Activated T-helper 2 cell treated with anti-CD3 and anti-CD28 coated beads, Interferon-gamma antibody, Interleukin-2, Interleukin-4, amounts not matched to agents 10 μg/mL and 5 μg/mL and 100 μg/mL, durations not matched to agents 14 hours and 24 hours and 36 hours (primary cell): Measurements from ENCODE around the gene PDIA5. TPM values are rescaled to one million over a fixed set of nuclear protein-coding genes. Genes with fewer than 3 reads are reported as not detected.

Experiments used
- DNase-seq: peaks from one replicate; pipeline ENCODE4 v3.0.0; 2021; ENCODE audit warnings: low spot score
- H3K27ac Mint-ChIP-seq: one replicate; pipeline ENCODE4 v1.8.0; 2021; ENCODE audit warnings: mixed read lengths
- H3K27me3 Mint-ChIP-seq: one replicate; pipeline ENCODE4 v1.8.0; 2021; ENCODE audit warnings: low read depth, mixed read lengths
- H3K36me3 Mint-ChIP-seq: one replicate; pipeline ENCODE4 v1.8.0; 2021; ENCODE audit warnings: low read depth, mixed read lengths
- H3K4me1 Mint-ChIP-seq: one replicate; pipeline ENCODE4 v1.8.0; 2021; ENCODE audit warnings: low read depth, mixed read lengths
- H3K4me3 Mint-ChIP-seq: one replicate; pipeline ENCODE4 v1.8.0; 2021; ENCODE audit warnings: low read depth, mild to moderate bottlenecking, moderate library complexity, mixed read lengths
- H3K9me3 Mint-ChIP-seq: one replicate; pipeline ENCODE4 v1.8.0; 2021; ENCODE audit warnings: mixed read lengths
- intact Hi-C: fragments of 100-400 bp; cut with micrococcal nuclease; formaldehyde crosslinking; loops from one replicate; pipeline ENCODE4 v1.15.1; 2023
- total RNA-seq: library from RNA; stranded (reverse); gene quantifications from 2 replicates; pipeline ENCODE4 v1.2.3, GENCODE V29; 2022

PDIA5 gene
- 29.0 and 32.3 TPM in 2 replicates for total RNA-seq

DNA sequence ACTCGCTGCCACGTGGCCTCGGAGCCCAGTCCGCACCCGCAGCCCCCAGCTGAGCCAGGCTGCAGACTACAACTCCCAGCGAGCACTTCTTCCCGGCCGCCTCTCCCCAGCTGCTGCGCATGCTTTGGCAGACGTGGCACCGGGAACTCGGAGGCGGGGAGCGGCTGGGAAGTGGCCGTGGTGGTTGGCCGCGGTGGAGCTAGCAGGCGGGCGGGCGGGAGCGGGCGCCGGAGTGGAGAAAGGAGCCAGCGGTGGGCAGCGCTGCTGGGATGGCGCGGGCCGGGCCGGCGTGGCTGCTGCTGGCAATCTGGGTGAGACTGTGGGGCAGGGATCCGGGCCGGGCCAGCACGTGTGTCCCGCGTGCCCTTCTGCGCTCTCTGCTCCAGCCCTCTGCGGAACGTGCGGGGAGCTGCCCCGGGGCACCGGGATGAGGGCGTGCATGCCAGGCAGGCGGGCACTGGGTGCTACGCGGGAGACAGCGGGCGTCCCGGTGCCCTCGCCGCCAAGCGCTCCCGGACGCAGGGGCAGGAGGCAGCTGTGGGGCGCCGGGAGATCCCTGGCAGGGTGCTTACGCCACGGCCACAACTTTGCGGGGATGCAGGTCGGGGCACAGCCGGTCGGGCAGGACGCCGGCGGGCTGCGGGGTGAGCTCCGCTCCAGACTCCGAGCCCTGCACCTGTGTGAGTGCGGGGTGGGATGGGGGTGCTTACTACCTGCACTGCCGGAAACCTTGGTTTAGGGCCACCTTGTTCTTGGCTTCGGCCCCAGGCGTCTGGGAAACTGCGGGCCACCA is at the start of gene PDIA5:
Gene PDIA5 (plus strand): TSS at position 130 of the 793 bp plus-strand sequence. CDS start 140 bp downstream, at position 270.
- Mint-ChIP-seq H3K4me3 (peak within 1 kb of the TSS; percentile 85), H3K4me1 (peaks cover 35% of the 10 kb centered on the region), H3K27ac (peak within 1 kb of the TSS; percentile 17), H3K27me3 (peaks cover 7% of the 10 kb centered on the region), H3K36me3 (peaks cover 3% of the 10 kb centered on the region), H3K9me3 (no peaks in the 10 kb centered on the region)
- peak; percentile 57 for DNase-seq
- intact Hi-C loops: loop anchor here (5.0 kb wide), 1 partner anchor 135 kb away; the partner anchor contains the start of gene SEC22A

DNA sequence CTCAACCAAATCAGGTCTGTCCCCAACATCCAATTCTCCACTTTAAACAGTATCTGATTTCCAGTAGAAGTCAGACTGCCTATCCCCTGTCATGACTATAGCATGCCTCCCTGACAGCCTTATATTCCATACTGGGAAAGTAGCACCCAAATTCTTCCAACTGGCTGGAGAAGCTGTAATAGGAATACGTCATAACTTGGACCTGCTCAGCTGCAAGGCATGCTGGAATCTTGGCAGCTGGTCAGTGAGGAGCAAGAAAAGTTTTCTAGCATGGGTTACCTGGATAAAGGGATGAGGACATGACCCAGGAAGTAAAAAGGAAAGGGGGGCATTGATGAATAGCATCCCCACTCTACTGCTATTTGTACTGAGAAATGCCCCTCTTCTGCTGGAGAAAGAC is 48.1 kb upstream of the PDIA5 start:
- no peak for DNase-seq
- Mint-ChIP-seq H3K36me3 (no peaks in the 10 kb centered on the region), H3K27ac (no peak overlapping the region), H3K4me1 (no peaks in the 10 kb centered on the region), H3K4me3 (no peak overlapping the region), H3K9me3 (no peaks in the 10 kb centered on the region), H3K27me3 (peaks cover 62% of the 10 kb centered on the region)
- intact Hi-C loops: no loop called here

DNA sequence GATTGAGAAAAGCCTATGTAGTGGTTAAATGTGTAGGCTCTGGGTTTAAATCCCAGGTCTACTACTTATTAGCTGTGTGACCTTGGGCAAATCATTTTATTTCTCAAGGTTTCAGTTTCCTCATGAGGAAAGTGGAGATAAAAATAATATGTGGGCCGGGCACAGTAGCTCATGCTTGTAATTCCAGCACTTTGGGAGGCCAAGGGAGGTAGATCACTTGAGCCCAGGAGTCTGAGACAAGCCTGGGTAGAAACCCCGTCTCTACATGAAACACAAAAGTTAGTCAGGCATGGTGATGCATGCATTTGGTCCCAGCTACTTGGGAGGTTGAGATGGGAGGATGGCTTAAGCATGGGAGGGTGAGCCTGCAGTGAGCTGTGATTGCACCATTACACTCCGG is 47.7 kb upstream of the PDIA5 start:
- Mint-ChIP-seq H3K4me1 (no peaks in the 10 kb centered on the region), H3K27ac (no peak overlapping the region), H3K9me3 (no peaks in the 10 kb centered on the region), H3K27me3 (peaks cover 64% of the 10 kb centered on the region), H3K36me3 (no peaks in the 10 kb centered on the region), H3K4me3 (no peak overlapping the region)
- no peak for DNase-seq
- intact Hi-C loops: no loop called here

DNA sequence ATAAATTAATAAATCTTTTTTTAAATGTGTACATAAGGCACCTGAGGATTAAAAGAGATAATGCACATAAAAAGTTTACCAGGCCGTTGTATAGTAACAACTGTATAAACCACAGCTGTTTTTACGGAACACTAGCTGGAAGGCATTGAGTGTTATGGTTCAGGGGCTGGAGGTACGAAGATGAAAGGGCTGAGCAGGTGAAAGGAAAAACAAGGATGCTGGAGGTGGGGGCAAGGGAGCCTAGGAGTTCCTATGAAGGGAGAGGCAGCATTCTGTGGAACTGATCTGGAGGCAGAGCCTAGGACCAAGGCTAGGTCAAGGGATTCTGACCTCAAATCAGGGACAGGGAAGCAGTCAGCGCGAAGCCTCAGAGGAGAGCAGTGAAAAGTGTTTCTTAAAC is 47.2 kb upstream of the PDIA5 start:
- intact Hi-C loops: no loop called here
- no peaks in the 10 kb centered on the region for H3K9me3 Mint-ChIP-seq

DNA sequence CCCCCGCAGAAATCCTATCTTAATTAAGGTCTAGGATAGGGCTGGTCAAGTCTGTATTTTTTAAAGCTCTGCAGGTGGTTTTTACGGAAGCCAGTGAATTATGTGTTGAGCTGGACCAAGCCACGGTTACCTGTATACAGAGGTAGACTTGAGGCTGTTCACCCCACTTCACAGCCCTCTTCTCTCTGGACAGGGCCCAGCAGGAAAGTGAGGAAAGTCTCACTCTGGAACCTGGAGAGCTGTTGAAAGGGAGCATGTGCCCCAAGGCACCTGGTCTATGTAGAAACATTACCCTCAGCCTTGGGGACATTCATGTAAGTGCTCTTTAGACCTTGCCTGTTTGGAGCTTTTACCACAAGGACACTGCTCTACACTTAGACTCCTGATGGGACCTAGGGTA is 46.1 kb upstream of the PDIA5 start:
- DNase-seq: no peak
- peaks cover under 1% of the 10 kb centered on the region for H3K4me1 Mint-ChIP-seq
- intact Hi-C loops: no loop called here
- no peak overlapping the region for H3K4me3 Mint-ChIP-seq
- no peak overlapping the region for H3K27ac Mint-ChIP-seq
- no peaks in the 10 kb centered on the region for H3K9me3 Mint-ChIP-seq
- no peaks in the 10 kb centered on the region for H3K36me3 Mint-ChIP-seq
- H3K27me3 Mint-ChIP-seq: peaks cover 64% of the 10 kb centered on the region

More for the DNA sequence above, 47.2 kb upstream of the PDIA5 start:
- Mint-ChIP-seq H3K36me3 (no peaks in the 10 kb centered on the region), H3K27me3 (peaks cover 64% of the 10 kb centered on the region), H3K4me1 (no peaks in the 10 kb centered on the region), H3K27ac (no peak overlapping the region), H3K4me3 (no peak overlapping the region)
- DNase-seq: no peak

DNA sequence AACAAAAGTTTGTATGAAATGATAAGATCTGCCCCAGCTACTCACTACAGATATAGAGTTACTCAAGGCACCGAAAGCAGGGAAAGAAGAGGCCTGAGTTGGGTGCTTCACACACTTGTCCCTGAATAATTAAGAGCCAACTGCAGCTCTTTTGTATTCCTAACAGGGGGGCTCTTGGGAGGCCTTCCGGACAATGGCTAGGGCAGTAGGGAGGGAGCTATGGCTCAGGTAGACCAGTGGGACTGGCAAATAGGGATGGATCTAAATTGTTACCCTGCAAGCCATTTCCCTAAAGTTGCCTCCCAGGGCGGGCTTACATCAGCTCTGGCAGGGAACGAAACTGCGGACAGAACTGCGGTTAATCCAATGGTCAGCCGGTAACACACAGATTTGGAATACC is 45.4 kb upstream of the PDIA5 start:
- intact Hi-C loops: no loop called here
- Mint-ChIP-seq H3K36me3 (no peaks in the 10 kb centered on the region), H3K4me3 (no peak overlapping the region), H3K4me1 (peaks cover 3% of the 10 kb centered on the region), H3K27ac (no peak overlapping the region), H3K9me3 (no peaks in the 10 kb centered on the region), H3K27me3 (peaks cover 69% of the 10 kb centered on the region)
- DNase-seq: no peak

DNA sequence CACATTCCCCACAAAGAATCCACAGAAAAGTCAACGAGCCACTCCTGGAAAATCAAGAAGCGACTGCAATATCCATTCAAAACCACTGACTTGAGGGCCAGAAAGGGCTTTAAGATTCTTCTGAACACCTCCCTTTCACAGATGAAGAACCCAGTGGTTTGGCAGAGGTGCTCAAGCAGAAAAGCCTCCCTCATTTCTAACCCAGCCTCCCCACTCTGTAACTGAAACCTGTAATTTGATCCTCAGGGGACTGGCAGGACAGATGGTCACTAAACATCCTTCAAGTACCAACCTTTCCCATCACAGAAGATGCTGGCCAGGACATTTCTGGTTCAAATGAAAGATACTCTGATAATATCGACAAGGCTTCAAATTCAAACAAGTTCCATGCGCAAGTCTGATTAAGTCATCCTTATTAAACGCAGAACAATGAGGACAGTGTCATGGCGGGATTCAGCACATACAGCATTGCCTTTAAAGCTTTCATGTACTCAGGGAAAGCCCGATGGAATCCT is 44.8 kb upstream of the PDIA5 start:
- intact Hi-C loops: no loop called here
- H3K27ac Mint-ChIP-seq: no peak overlapping the region
- no peak overlapping the region for H3K4me3 Mint-ChIP-seq
- H3K4me1 Mint-ChIP-seq: peaks cover 3% of the 10 kb centered on the region
- H3K27me3 Mint-ChIP-seq: peaks cover 73% of the 10 kb centered on the region
- no peaks in the 10 kb centered on the region for H3K9me3 Mint-ChIP-seq
- no peak for DNase-seq
- no peaks in the 10 kb centered on the region for H3K36me3 Mint-ChIP-seq

DNA sequence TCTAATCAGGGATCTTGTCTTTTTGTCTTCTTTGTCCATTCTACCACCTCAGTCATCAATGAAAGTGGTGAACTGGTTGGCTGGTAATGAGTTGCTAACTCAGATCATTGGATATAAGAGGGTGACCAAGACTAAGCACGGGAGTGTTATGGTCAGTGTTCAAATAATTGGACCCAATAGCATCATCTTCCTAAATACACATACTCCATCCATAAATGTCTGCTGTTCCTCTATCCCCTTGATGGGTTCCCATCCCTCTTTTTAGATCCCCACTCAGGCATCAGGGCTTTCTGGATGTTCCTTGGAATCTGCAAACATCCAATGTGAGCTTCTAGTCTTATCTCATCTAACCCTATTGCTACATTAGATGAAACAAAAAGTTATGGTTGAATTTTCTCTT is 42.8 kb upstream of the PDIA5 start:
- Mint-ChIP-seq H3K36me3 (no peaks in the 10 kb centered on the region), H3K9me3 (no peaks in the 10 kb centered on the region), H3K4me1 (peaks cover 11% of the 10 kb centered on the region), H3K4me3 (no peak overlapping the region), H3K27ac (no peak overlapping the region), H3K27me3 (peaks cover 78% of the 10 kb centered on the region)
- intact Hi-C loops: no loop called here
- no peak for DNase-seq

DNA sequence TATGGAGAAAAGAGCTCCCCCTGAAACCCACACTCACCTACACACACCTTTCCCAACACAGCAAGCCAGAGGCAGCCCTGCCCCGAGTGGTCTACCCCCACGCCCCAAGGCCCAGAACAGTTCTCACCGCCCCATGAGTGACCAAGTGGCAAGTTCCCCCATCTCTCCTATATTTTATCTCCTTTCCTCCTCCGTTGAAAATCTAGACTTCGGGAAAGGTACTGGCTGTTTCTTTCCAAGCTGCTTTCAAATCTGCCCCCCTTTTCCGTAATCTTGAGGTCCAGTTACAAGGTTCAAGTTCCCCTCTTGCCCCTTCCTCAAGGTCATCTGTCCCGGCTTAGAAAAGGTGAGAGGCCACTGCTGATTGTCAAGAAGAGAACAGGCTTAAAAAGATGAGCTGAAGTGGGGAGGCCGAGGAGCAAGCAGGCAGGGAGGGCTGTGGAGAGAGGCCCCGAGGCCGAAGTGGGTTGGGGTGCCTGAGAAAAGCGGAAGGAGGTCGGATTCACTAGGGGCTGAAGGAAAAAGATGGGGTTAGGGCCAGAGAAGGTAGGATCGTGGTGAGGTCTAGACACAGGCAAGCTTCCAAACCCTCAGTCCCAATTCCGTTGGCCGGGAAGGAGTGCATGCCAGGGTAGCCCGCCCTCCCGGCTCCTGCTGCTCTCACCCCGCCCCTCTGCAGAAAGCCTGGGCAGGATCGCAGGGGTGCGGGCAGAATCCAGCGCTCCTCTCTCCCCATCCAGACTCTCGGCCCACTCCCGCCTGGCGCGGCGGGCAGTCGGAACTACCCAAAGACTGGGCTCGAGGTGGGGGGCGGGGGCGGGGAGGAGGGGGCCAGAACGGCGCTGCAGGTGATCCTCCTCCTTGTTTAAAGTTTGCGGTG is 40.9 kb upstream of the PDIA5 start:
- Mint-ChIP-seq H3K36me3 (no peaks in the 10 kb centered on the region), H3K9me3 (no peaks in the 10 kb centered on the region), H3K27me3 (peaks cover 78% of the 10 kb centered on the region), H3K27ac (no peak overlapping the region), H3K4me1 (peaks cover 11% of the 10 kb centered on the region), H3K4me3 (peak overlapping the region; percentile 51)
- no peak for DNase-seq
- intact Hi-C loops: loop anchor here (5.0 kb wide), 1 partner anchor 231 kb away; no protein-coding TSS in a partner anchor

DNA sequence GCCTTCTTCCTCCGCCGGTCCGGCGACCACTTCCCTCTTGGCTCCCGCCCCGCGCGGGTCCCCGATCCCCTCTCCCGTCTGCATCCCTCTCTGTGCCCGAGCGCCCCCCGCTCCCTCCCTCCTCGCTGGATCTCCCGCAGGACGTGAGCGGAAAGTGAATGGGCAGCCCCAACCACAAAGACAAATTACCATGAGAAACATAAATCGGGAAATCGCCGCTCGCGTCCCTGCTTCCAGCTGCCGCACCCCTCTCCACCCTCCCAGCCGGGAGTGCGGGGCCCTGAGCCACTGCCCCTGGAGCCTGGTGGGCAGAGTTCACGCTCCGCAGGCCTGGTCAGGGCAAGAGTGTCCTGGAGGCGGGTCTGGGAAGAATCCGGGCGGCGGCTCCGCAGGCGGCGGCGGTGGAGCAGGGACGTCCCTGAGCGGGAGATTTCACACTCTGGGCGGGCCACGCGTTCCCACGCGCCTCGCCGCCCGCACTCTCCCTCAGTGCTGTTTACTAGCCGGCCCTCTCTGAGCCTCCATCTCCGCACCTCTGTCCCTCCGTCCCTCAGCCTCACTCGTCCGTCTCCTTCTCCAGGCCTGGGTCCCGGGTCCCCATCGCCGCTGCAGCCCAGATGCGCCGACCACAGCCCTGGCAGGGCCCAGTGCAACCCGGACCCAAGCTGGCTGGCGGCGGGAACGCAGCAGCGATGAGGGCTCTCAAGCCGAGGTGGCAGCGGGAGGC is 40.1 kb upstream of the PDIA5 start:
- no peak for DNase-seq
- intact Hi-C loops: loop anchor here (5.0 kb wide), 1 partner anchor 231 kb away; no protein-coding TSS in a partner anchor
- Mint-ChIP-seq H3K27me3 (peaks cover 69% of the 10 kb centered on the region), H3K27ac (no peak overlapping the region), H3K9me3 (no peaks in the 10 kb centered on the region), H3K4me3 (peak overlapping the region; percentile 43), H3K4me1 (peaks cover 11% of the 10 kb centered on the region), H3K36me3 (no peaks in the 10 kb centered on the region)

DNA sequence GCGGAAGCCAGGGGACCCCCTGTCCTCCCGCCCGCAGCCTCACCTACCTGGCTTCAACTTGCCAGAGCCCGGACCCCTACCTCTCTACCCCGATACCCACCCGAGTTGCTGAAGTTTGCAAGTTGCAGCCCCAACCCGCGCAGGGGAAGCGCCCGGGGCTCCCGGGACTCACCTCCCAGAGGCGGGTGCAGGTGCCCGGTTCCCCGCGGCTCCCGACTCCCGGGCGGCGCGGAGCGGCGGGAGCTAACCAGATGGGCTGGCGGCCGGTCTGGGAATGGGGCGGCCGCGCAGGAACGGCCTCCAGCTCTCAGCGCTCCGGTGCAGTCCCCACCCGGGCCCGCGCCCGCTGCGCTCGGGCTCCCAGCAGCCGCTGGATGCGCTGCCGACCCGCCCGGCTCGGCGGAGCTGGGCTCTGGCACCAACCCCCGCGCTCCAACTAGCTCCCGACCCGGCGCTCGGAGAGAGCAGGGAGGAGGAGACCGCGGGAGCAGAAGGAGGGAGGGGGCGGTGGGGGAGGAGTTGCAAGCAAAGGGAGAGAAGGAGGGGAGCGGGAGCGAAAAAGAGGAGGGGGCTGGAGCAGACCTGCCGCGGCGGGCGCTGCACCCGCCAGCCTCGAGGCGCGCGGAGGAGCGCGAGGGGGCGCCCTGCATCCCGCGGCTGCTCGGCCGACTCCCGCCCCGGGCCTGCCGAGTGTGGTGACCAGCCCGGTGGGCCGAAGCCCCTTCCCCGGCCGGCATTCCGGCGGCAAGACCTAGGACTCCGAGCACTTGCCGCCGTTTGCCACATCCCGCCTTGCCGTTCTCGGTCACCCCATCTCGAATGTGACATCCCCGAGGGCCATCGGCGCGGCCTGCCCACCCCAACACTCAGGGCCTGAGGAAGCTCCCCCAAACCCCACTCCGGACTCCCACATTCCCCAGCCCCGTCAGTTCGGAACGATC is 39.3 kb upstream of the PDIA5 start, which contains the start of gene SEMA5B:
Gene SEMA5B (minus strand): TSS at position 472 of the 941 bp plus-strand sequence. CDS start 66,500 bp downstream, outside the sequence.
- Mint-ChIP-seq H3K27me3 (peaks cover 61% of the 10 kb centered on the region), H3K27ac (no peak within 1 kb of the TSS), H3K9me3 (no peaks in the 10 kb centered on the region), H3K36me3 (no peaks in the 10 kb centered on the region), H3K4me1 (peaks cover 11% of the 10 kb centered on the region), H3K4me3 (peak within 1 kb of the TSS; percentile 59)
- no peak for DNase-seq
- intact Hi-C loops: loop anchor here (1.0 to 5.0 kb wide), 3 partner anchors 85 to 1481 kb away; no protein-coding TSS in a partner anchor
